ENCODE measurements around the gene KNSTRN. TPM values are rescaled to one million over a fixed set of nuclear protein-coding genes. Genes with fewer than 3 reads are reported as not detected.

The KNSTRN gene
- total RNA-seq, 4 donors from 2014 or later = 7.2 to 16.2 (median 9.9) TPM

- H3K4me1 ChIP-seq = peaks cover 0 to 25% (median 2%) of the 10 kb centered on the region in 3 donors
- H3K9me3 ChIP-seq = no peaks in the 10 kb centered on the region
- H3K36me3 ChIP-seq = peaks cover 0 to 64% of the 10 kb centered on the region in 2 donors
- no peak overlapping the region for H3K27ac ChIP-seq
- no peak overlapping the region for H3K4me3 ChIP-seq
- ATAC-seq = no peak
- 73 to 82% methylated on average over 3 to 6 of the region's 10 CpGs for WGBS, 2 donors (ENCODE audit: low coverage in 1 of 2)
- no peaks in the 10 kb centered on the region for H3K27me3 ChIP-seq
- TF ChIP-seq CTCF (IDR thresholded peaks at IDR 0.05) = no peak
- TF ChIP-seq EP300 (IDR thresholded peaks at IDR 0.05) = no peak
- no peak for TF ChIP-seq POLR2A (IDR thresholded peaks at IDR 0.05)
- no peak for TF ChIP-seq POLR2AphosphoS5 (IDR thresholded peaks at IDR 0.05)
These were observed 35.6 kb downstream of the KNSTRN start for GRCh38 chr15:40418126-40418525.

- Histone ChIP-seq H3K4me1 (peaks cover 0 to 25% (median 2%) of the 10 kb centered on the region in 3 donors), H3K9me3 (no peaks in the 10 kb centered on the region), H3K27ac (peak overlapping the region in 1 of 4 donors; percentile 35), H3K4me3 (no peak overlapping the region), H3K27me3 (no peaks in the 10 kb centered on the region), H3K36me3 (peaks cover 0 to 44% of the 10 kb centered on the region in 2 donors)
- 65 to 89% methylated on average over 4 to 5 of the region's 11 CpGs for WGBS, 2 donors (ENCODE audit: low coverage in 1 of 2)
- TF ChIP-seq EP300 (IDR thresholded peaks at IDR 0.05) (no peak), POLR2A (IDR thresholded peaks at IDR 0.05) (no peak), CTCF (IDR thresholded peaks at IDR 0.05) (no peak), POLR2AphosphoS5 (IDR thresholded peaks at IDR 0.05) (no peak)
- no peak for ATAC-seq
These were observed 37.7 kb downstream of the KNSTRN start for GRCh38 chr15:40420071-40420713.

GRCh38 chr15:40420793-40421192 is 38.3 kb downstream of the KNSTRN start:
- WGBS, 2 donors (ENCODE audit: low coverage in 1 of 2) = 53 to 70% methylated on average over 2 of the region's 3 CpGs
- TF ChIP-seq POLR2AphosphoS5 (IDR thresholded peaks at IDR 0.05) = no peak
- TF ChIP-seq EP300 (IDR thresholded peaks at IDR 0.05) = no peak
- TF ChIP-seq CTCF (IDR thresholded peaks at IDR 0.05) = no peak
- TF ChIP-seq POLR2A (IDR thresholded peaks at IDR 0.05) = no peak
- no peak for ATAC-seq

GRCh38 chr15:40421246-40422157 is 39.0 kb downstream of the KNSTRN start:
- 6 to 25% methylated on average over 8 to 20 of the region's 31 CpGs for WGBS, 2 donors (ENCODE audit: low coverage in 1 of 2)
- Histone ChIP-seq H3K4me1 (peaks cover 0 to 25% (median 2%) of the 10 kb centered on the region in 3 donors), H3K4me3 (no peak overlapping the region), H3K27me3 (no peaks in the 10 kb centered on the region), H3K9me3 (no peaks in the 10 kb centered on the region), H3K27ac (peak overlapping the region in 1 of 4 donors; percentile 35), H3K36me3 (peaks cover 0 to 35% of the 10 kb centered on the region in 2 donors)
- peak; percentile 92 for ATAC-seq
- TF ChIP-seq POLR2AphosphoS5 (IDR thresholded peaks at IDR 0.05) (peak; percentile 27), POLR2A (IDR thresholded peaks at IDR 0.05) (no peak), CTCF (IDR thresholded peaks at IDR 0.05) (peak in 3 of 4 experiments; percentile 93 to 97 (median 93))

More at GRCh38 chr15:40420793-40421192, 38.3 kb downstream of the KNSTRN start:
- peak overlapping the region in 1 of 4 donors; percentile 35 for H3K27ac ChIP-seq
- peaks cover 0 to 42% of the 10 kb centered on the region in 2 donors for H3K36me3 ChIP-seq
- no peaks in the 10 kb centered on the region for H3K27me3 ChIP-seq
- H3K9me3 ChIP-seq = no peaks in the 10 kb centered on the region
- H3K4me1 ChIP-seq = peaks cover 0 to 25% (median 2%) of the 10 kb centered on the region in 3 donors
- H3K4me3 ChIP-seq = no peak overlapping the region
